Vagina (tissue), 2 donors: Measurements from ENCODE around the gene TAOK2.

Source experiments
- CTCF ChIP-seq, 3 experiments: fragments of 450-650 bp in 2 of 3; fragments of 200-600 bp in 1 of 3; sonication (generic) in 1 of 3; IDR thresholded peaks; one replicate each; pipeline ENCODE4 v1.5.1; 2017 to 2019; ENCODE audit warnings: antibody characterized with exemption in 3 of 3, mild to moderate bottlenecking in 2 of 3, moderate library complexity in 2 of 3
- POLR2A ChIP-seq, 2 donors: fragments of 450-650 bp; IDR thresholded peaks; one replicate each; pipeline ENCODE4 v1.6.1; 2017; ENCODE audit warnings: antibody characterized with exemption in 2 of 2, mild to moderate bottlenecking in 2 of 2, moderate library complexity in 2 of 2

DNA sequence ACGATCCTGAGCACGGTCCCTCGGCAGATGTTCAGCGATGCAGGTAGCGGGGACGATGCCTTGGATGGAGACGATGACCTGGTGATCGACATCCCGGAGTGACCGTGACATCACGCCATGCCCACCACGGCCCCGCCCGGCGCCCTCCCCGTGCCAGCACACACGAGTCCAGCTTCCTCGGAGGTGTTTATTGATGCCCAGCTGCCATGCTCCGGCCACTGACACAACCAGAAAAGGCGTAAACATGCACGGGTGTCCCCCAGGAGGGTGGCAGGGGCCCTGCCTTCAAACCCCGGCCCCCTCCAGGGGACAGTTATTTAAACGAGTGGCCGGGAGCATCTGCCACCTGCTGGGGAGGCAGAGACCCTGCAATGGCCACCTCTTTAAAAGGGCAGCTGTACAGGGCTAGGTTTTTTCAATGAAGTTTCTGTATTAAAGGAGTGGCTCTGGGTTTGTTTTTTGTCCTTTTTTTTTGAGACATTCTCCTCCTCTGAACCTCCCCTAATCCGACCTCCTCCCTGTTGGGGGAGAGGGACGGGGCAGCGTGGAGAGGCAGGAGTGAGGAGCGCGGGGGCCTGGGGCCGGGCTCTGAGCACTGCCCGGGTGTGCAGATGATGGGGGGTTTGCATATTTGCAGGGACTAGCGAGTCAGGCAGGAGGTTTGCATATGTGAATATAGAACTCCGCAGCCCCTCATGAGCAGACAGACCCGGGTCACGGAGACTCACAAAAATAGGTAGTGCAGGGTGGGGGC lies 31.9 kb downstream of the TAOK2 start:
- TF ChIP-seq CTCF (IDR thresholded peaks at IDR 0.05) (peak in 2 of 3 experiments; percentile 52 to 70), POLR2A (IDR thresholded peaks at IDR 0.05) (no peak)
